ENCODE data around the gene ITPKB. TPM values are rescaled to one million over a fixed set of nuclear protein-coding genes. Genes with fewer than 3 reads are reported as not detected.
A peak's percentile ranks its signal among the peaks of the same experiment; 100 is the strongest.

ITPKB gene
- total RNA-seq, 5 donors from 2014 or later (not counting 1 experiment from before 2014, with no cell fraction given): 153 to 351 (median 179) TPM

GRCh38 chr1:226681652-226682493, 57.2 kb downstream of the ITPKB start:
- H3K27ac Mint-ChIP-seq: peak overlapping the region; percentile 84 to 93
- H3K36me3 Mint-ChIP-seq: peaks cover 20% of the 10 kb centered on the region
- peak overlapping the region in 1 of 3 donors; percentile 67 for H3K4me3 Mint-ChIP-seq
- no peaks in the 10 kb centered on the region for H3K9me3 ChIP-seq
- no peak for DNase-seq
- H3K36me3 ChIP-seq (ENCODE audit: control insufficient read depth in 2 of 2, extremely low read depth in 1 of 2, insufficient read depth in 1 of 2, low read length in 1 of 2): peaks cover 4 to 11% of the 10 kb centered on the region in 2 donors
- H3K4me1 ChIP-seq (ENCODE audit: control insufficient read depth in 1 of 2, extremely low read depth in 1 of 2, insufficient read depth in 2 of 2, low read length in 2 of 2): peaks cover 98 to 99% of the 10 kb centered on the region in 2 experiments
- ATAC-seq (replicated peaks in 1 of 4): no peak
- H3K27me3 Mint-ChIP-seq: no peaks in the 10 kb centered on the region
- POLR2A ChIA-PET: interaction anchor here (0.5 to 1.5 kb wide), 5 partner anchors 11 to 50 kb away, joined by 3 to 6 read pairs (median 4); no protein-coding TSS in a partner anchor
- 100% methylated on average over 1 of the region's 4 CpGs for WGBS (ENCODE audit: insufficient coverage)
- H3K4me3 ChIP-seq (ENCODE audit: control insufficient read depth in 1 of 2, extremely low read depth in 1 of 2, low read length in 1 of 2): peak overlapping the region in 1 of 2 donors; percentile 1
- H3K9me3 Mint-ChIP-seq: no peaks in the 10 kb centered on the region
- peak overlapping the region; percentile 92 for H3K27ac ChIP-seq (ENCODE audit: low read length)
- CTCF ChIA-PET: interaction anchor here (0.6 to 1.6 kb wide), 5 partner anchors 14 to 274 kb away, joined by 3 to 5 read pairs (median 3); partner anchors contain the start of gene PARP1 (in 1 of the 2)
- no peaks in the 10 kb centered on the region for H3K27me3 ChIP-seq (replicated peaks in 1 of 2; ENCODE audit: control insufficient read depth in 2 of 2, extremely low read depth in 1 of 2, insufficient read depth in 2 of 2, low read length in 1 of 2)
- peaks cover 98 to 100% (median 99%) of the 10 kb centered on the region in 3 donors for H3K4me1 Mint-ChIP-seq

DNA sequence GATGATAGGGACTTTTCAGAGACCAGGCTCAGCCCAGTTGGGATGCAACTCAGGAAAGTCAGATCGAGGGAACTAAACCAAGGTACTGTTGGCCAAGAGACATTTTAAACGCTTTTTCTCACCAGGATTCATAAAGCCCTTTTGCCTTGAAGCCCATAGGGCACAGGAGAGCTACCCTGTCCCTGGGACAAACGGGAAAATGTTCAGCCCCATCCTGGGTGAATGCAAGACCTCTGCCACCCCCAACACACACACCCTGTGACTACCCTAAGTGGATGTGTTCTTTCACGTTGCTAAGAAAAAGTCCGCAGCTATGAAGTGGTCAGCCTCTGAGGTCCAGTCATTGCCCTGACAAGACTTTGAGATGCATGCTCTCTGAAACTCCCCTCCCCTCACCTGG, 58.4 kb downstream of the ITPKB start:
- H3K36me3 ChIP-seq (ENCODE audit: control insufficient read depth in 2 of 2, extremely low read depth in 1 of 2, insufficient read depth in 1 of 2, low read length in 1 of 2): peaks cover 4 to 7% of the 10 kb centered on the region in 2 donors
- no peaks in the 10 kb centered on the region for H3K9me3 ChIP-seq
- H3K4me1 Mint-ChIP-seq: peaks cover 99 to 100% (median 99%) of the 10 kb centered on the region in 3 donors
- peak overlapping the region; percentile 99 for H3K27ac Mint-ChIP-seq
- peaks cover 16% of the 10 kb centered on the region for H3K36me3 Mint-ChIP-seq
- H3K4me1 ChIP-seq (ENCODE audit: control insufficient read depth in 1 of 2, extremely low read depth in 1 of 2, insufficient read depth in 2 of 2, low read length in 2 of 2): peaks cover 98 to 99% of the 10 kb centered on the region in 2 experiments
- H3K27me3 Mint-ChIP-seq: no peaks in the 10 kb centered on the region
- H3K27me3 ChIP-seq (replicated peaks in 1 of 2; ENCODE audit: control insufficient read depth in 2 of 2, extremely low read depth in 1 of 2, insufficient read depth in 2 of 2, low read length in 1 of 2): no peaks in the 10 kb centered on the region
- no peaks in the 10 kb centered on the region for H3K9me3 Mint-ChIP-seq
- ATAC-seq (replicated peaks in 1 of 4) (no peak), DNase-seq (no peak)
- WGBS (ENCODE audit: insufficient coverage): 90% methylated on average over 5 of the region's 5 CpGs
- peak overlapping the region in 2 of 3 donors; percentile 73 to 81 for H3K4me3 Mint-ChIP-seq
- peak overlapping the region; percentile 92 for H3K27ac ChIP-seq (ENCODE audit: low read length)
- CTCF ChIA-PET: interaction anchor here (0.6 to 4.6 kb wide), 2 partner anchors 17 to 72 kb away, joined by 4 to 27 read pairs; no protein-coding TSS in a partner anchor
- H3K4me3 ChIP-seq (ENCODE audit: control insufficient read depth in 1 of 2, extremely low read depth in 1 of 2, low read length in 1 of 2): no peak overlapping the region
- POLR2A ChIA-PET: interaction anchor here in 1 of 2 donors (1.2 kb wide), 1 partner anchor 9 kb away, joined by 6 read pairs; no protein-coding TSS in a partner anchor

DNA sequence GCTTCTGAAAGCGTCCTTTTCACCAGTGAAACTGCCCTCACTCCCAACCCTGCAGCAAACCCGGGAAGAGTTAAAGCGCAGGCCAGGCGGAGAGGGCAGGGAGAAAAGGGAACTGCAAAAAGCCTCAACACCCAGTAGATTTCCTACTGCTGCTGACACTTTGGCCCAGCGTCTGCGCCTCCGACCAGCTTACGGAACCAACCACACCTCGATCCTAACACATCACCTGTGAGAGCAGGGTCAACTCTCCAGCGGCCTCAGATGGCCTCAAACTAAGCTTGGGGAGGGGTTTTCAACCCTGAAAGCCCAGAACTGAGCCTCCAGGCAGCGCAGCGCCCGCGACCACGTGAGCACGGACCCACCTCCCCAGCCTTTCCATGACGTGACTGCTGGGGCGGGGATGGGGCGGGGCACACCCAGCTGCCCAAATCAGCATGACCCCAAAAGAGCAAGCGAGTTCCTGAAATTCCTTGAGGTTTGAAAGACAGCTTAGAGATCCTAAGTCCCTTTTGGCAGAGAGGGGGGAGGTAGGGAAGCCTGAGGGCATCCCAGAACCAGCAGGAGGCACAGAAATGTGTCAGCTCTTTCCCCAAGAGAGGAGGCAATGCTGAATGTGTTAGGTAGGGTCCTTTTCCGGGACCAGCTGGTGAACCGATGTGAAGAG, 59.1 kb downstream of the ITPKB start:
- 5% methylated on average over 11 of the region's 22 CpGs for WGBS (ENCODE audit: insufficient coverage)
- peaks cover 99 to 100% (median 99%) of the 10 kb centered on the region in 3 donors for H3K4me1 Mint-ChIP-seq
- Histone ChIP-seq H3K9me3 (no peaks in the 10 kb centered on the region), H3K4me1 (ENCODE audit: control insufficient read depth in 1 of 2, extremely low read depth in 1 of 2, insufficient read depth in 2 of 2, low read length in 2 of 2) (peaks cover 98% of the 10 kb centered on the region in 2 experiments), H3K4me3 (ENCODE audit: control insufficient read depth in 1 of 2, extremely low read depth in 1 of 2, low read length in 1 of 2) (peak overlapping the region; percentile 37 to 40), H3K36me3 (ENCODE audit: control insufficient read depth in 2 of 2, extremely low read depth in 1 of 2, insufficient read depth in 1 of 2, low read length in 1 of 2) (peaks cover 4 to 7% of the 10 kb centered on the region in 2 donors), H3K27ac (ENCODE audit: low read length) (peak overlapping the region; percentile 92), H3K27me3 (replicated peaks in 1 of 2; ENCODE audit: control insufficient read depth in 2 of 2, extremely low read depth in 1 of 2, insufficient read depth in 2 of 2, low read length in 1 of 2) (no peaks in the 10 kb centered on the region)
- H3K27me3 Mint-ChIP-seq: no peaks in the 10 kb centered on the region
- H3K4me3 Mint-ChIP-seq: peak overlapping the region; percentile 73 to 81 (median 81)
- no peaks in the 10 kb centered on the region for H3K9me3 Mint-ChIP-seq
- CTCF ChIA-PET: interaction anchor here (0.6 to 4.6 kb wide), 3 partner anchors 17 to 72 kb away, joined by 4 to 27 read pairs (median 5); no protein-coding TSS in a partner anchor
- DNase-seq: peak in 34 of 35 experiments; percentile 40 to 83 (median 68)
- POLR2A ChIA-PET: interaction anchor here (0.7 to 1.4 kb wide), 5 partner anchors 7 to 59 kb away, joined by 3 to 6 read pairs (median 4); partner anchors contain the start of gene ITPKB (in 1 of the 2)
- peaks cover 9% of the 10 kb centered on the region for H3K36me3 Mint-ChIP-seq
- H3K27ac Mint-ChIP-seq: peak overlapping the region; percentile 99
- peak; percentile 30 to 46 (median 38) for ATAC-seq (replicated peaks in 1 of 4)

DNA sequence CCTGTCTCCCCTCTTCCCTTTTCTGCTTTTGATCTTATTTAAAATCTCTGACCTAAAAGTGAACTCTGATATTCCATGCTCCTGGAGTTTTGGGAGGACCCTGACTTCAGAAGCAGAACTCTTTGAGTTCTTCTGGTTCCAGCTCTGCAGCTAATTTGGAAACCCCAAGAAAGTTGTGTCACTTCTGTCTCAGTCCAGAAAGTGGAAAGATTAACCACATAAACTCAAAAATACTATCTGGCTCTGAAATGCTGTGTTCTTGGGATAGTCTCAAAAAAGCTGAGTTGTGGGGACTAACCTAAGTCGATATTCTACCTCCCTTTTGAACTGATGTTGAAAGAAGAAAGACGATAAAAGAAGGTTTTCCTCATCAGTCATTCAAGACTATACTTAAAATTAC, 59.8 kb downstream of the ITPKB start:
- Histone ChIP-seq H3K36me3 (ENCODE audit: control insufficient read depth in 2 of 2, extremely low read depth in 1 of 2, insufficient read depth in 1 of 2, low read length in 1 of 2) (peaks cover 4% of the 10 kb centered on the region in 2 donors), H3K4me1 (ENCODE audit: control insufficient read depth in 1 of 2, extremely low read depth in 1 of 2, insufficient read depth in 2 of 2, low read length in 2 of 2) (peaks cover 95 to 96% of the 10 kb centered on the region in 2 experiments), H3K27me3 (replicated peaks in 1 of 2; ENCODE audit: control insufficient read depth in 2 of 2, extremely low read depth in 1 of 2, insufficient read depth in 2 of 2, low read length in 1 of 2) (no peaks in the 10 kb centered on the region), H3K9me3 (no peaks in the 10 kb centered on the region), H3K27ac (ENCODE audit: low read length) (peak overlapping the region; percentile 92), H3K4me3 (ENCODE audit: control insufficient read depth in 1 of 2, extremely low read depth in 1 of 2, low read length in 1 of 2) (no peak overlapping the region)
- ATAC-seq (replicated peaks in 1 of 4) (no peak), DNase-seq (no peak)
- H3K27me3 Mint-ChIP-seq: no peaks in the 10 kb centered on the region
- peak overlapping the region; percentile 99 for H3K27ac Mint-ChIP-seq
- H3K36me3 Mint-ChIP-seq: peaks cover 12% of the 10 kb centered on the region
- CTCF ChIA-PET: interaction anchor here (0.6 to 4.6 kb wide), 3 partner anchors 16 to 44 kb away, joined by 4 to 27 read pairs (median 5); no protein-coding TSS in a partner anchor
- POLR2A ChIA-PET: interaction anchor here in 1 of 2 donors (0.9 to 1.4 kb wide), 4 partner anchors 8 to 60 kb away, joined by 3 to 6 read pairs (median 4); partner anchors contain the start of gene ITPKB
- no peaks in the 10 kb centered on the region for H3K9me3 Mint-ChIP-seq
- peak overlapping the region; percentile 73 to 81 (median 81) for H3K4me3 Mint-ChIP-seq
- H3K4me1 Mint-ChIP-seq: peaks cover 99 to 100% (median 99%) of the 10 kb centered on the region in 3 donors
- no CpG with 5 or more reads among the region's 2 CpGs for WGBS (ENCODE audit: insufficient coverage)

GRCh38 chr1:226678701-226679100, 60.4 kb downstream of the ITPKB start:
- peak in 29 of 35 experiments; percentile 27 to 77 (median 44) for DNase-seq

More at GRCh38 chr1:226678701-226679100, 60.4 kb downstream of the ITPKB start:
- WGBS (ENCODE audit: insufficient coverage): 12% methylated on average over 8 of the region's 8 CpGs
- Mint-ChIP-seq H3K9me3 (no peaks in the 10 kb centered on the region), H3K27me3 (no peaks in the 10 kb centered on the region), H3K4me3 (peak overlapping the region; percentile 40 to 81 (median 45)), H3K4me1 (peaks cover 98 to 100% (median 99%) of the 10 kb centered on the region in 3 donors), H3K27ac (peak overlapping the region; percentile 99), H3K36me3 (peaks cover 7% of the 10 kb centered on the region)
- peaks cover 92 to 97% of the 10 kb centered on the region in 2 experiments for H3K4me1 ChIP-seq (ENCODE audit: control insufficient read depth in 1 of 2, extremely low read depth in 1 of 2, insufficient read depth in 2 of 2, low read length in 2 of 2)
- H3K4me3 ChIP-seq (ENCODE audit: control insufficient read depth in 1 of 2, extremely low read depth in 1 of 2, low read length in 1 of 2): peak overlapping the region in 1 of 2 donors; percentile 19
- peaks cover 4% of the 10 kb centered on the region in 2 donors for H3K36me3 ChIP-seq (ENCODE audit: control insufficient read depth in 2 of 2, extremely low read depth in 1 of 2, insufficient read depth in 1 of 2, low read length in 1 of 2)
- no peaks in the 10 kb centered on the region for H3K27me3 ChIP-seq (replicated peaks in 1 of 2; ENCODE audit: control insufficient read depth in 2 of 2, extremely low read depth in 1 of 2, insufficient read depth in 2 of 2, low read length in 1 of 2)
- ChIA-PET CTCF (interaction anchor here in 1 of 2 donors (0.6 to 4.6 kb wide), 4 partner anchors 9 to 44 kb away, joined by 4 to 27 read pairs (median 12); no protein-coding TSS in a partner anchor), POLR2A (interaction anchor here (1.2 to 1.9 kb wide), 4 partner anchors 9 to 36 kb away, joined by 3 to 5 read pairs (median 4); no protein-coding TSS in a partner anchor)
- peak in 1 of 4 experiments; percentile 15 for ATAC-seq (replicated peaks in 1 of 4)
- peak overlapping the region; percentile 92 for H3K27ac ChIP-seq (ENCODE audit: low read length)
- no peaks in the 10 kb centered on the region for H3K9me3 ChIP-seq

Measured in T-cell (primary cell).